ENCODE results near the gene NLRP8.
"Not testable (repeated sequence)": the region's sequence is repeated elsewhere in the genome, so short reads cannot be mapped to it uniquely, and the experiment has no call there.

NLRP8 gene

GRCh38 chr19:56015756-56016155 is 68.1 kb downstream of the NLRP8 start:
- no peak for ATAC-seq (ENCODE audit: low read depth)
- no peak overlapping the region for H3K27ac Mint-ChIP-seq
- no peak overlapping the region for H3K4me3 Mint-ChIP-seq
- H3K4me1 Mint-ChIP-seq: no peaks in the 10 kb centered on the region
- DNase-seq (ENCODE audit: low spot score in 2 of 2): no peak
- no peaks in the 10 kb centered on the region for H3K36me3 Mint-ChIP-seq
- H3K9me3 Mint-ChIP-seq: peaks cover 9% of the 10 kb centered on the region
- no peaks in the 10 kb centered on the region for H3K27me3 Mint-ChIP-seq

GRCh38 chr19:56019325-56019724 is 71.7 kb downstream of the NLRP8 start:
- H3K4me1 Mint-ChIP-seq: not testable (repeated sequence)

GRCh38 chr19:56020355-56020975 is 72.8 kb downstream of the NLRP8 start:
- H3K4me1 Mint-ChIP-seq; H3K4me3 Mint-ChIP-seq; H3K27me3 Mint-ChIP-seq; H3K27ac Mint-ChIP-seq; ATAC-seq (ENCODE audit: low read depth); DNase-seq (ENCODE audit: low spot score in 2 of 2); H3K36me3 Mint-ChIP-seq: not testable (repeated sequence)
- H3K9me3 Mint-ChIP-seq: peaks cover 10% of the 10 kb centered on the region

More at GRCh38 chr19:56019325-56019724, 71.7 kb downstream of the NLRP8 start:
- H3K27ac Mint-ChIP-seq; H3K9me3 Mint-ChIP-seq; ATAC-seq (ENCODE audit: low read depth); H3K4me3 Mint-ChIP-seq; H3K27me3 Mint-ChIP-seq; DNase-seq (ENCODE audit: low spot score in 2 of 2); H3K36me3 Mint-ChIP-seq: not testable (repeated sequence)

DNA sequence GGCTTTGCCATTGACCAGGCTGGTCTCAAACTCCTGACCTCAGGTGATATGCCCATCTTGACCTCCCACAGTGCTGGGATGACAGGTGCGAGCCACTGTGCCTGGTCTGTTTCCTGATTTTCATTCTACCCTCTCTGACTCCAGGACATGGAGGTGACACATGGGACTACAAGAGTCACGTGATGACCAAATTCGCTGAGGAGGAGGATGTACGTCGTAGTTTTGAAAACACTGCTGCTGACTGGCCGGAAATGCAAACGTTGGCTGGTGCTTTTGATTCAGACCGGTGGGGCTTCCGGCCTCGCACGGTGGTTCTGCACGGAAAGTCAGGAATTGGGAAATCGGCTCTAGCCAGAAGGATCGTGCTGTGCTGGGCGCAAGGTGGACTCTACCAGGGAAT is 79.1 kb downstream of the NLRP8 start:
- H3K27me3 Mint-ChIP-seq: no peaks in the 10 kb centered on the region
- no peak overlapping the region for H3K4me3 Mint-ChIP-seq
- no peak overlapping the region for H3K27ac Mint-ChIP-seq
- no peak for DNase-seq (ENCODE audit: low spot score in 2 of 2)
- no peaks in the 10 kb centered on the region for H3K36me3 Mint-ChIP-seq
- no peaks in the 10 kb centered on the region for H3K4me1 Mint-ChIP-seq
- no peak for ATAC-seq (ENCODE audit: low read depth)
- H3K9me3 Mint-ChIP-seq: peaks cover 6% of the 10 kb centered on the region
